OCI-LY1 (cell line): ENCODE results near the gene CFAP99.

Experiments used
- EZH2 ChIP-seq: fragments of 200-600 bp; sonication (generic), shearing (Covaris generic); IDR thresholded peaks from 2 replicates; pipeline ENCODE4 v1.8.0; 2017; ENCODE audit warnings: borderline replicate concordance, mixed run types, mild to moderate bottlenecking, antibody characterized with exemption, low read length, moderate library complexity, mixed read lengths
- TF ChIP-seq, protein P1 (sequence below): fragments of 200-600 bp; sonication (generic), shearing (Covaris generic); IDR thresholded peaks from 2 replicates; pipeline ENCODE4 v1.5.1; 2017; ENCODE audit warnings: mild to moderate bottlenecking, antibody characterized with exemption, low read length, moderate library complexity, mixed read lengths

DNA sequence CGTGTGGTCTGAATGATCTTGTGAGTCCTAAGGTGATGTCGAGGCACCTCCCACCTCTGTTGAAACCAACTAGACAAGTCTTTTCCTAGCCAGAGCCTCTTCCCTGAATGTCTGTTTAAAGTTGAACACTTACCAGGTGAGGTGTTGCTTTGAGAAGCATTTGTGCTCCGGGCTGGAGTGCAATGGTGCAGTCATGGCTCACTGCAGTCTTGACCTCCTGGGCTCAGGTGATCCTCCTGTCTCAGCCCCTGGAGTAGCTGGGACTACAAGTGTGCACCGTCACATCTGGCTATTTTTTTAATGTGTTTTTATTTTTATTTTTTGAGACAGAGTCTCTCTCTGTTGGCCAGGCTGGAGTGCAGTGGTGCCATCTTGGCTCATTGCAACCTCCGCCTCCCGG lies 68.2 kb downstream of the CFAP99 start:
- TF ChIP-seq, protein P1, sequence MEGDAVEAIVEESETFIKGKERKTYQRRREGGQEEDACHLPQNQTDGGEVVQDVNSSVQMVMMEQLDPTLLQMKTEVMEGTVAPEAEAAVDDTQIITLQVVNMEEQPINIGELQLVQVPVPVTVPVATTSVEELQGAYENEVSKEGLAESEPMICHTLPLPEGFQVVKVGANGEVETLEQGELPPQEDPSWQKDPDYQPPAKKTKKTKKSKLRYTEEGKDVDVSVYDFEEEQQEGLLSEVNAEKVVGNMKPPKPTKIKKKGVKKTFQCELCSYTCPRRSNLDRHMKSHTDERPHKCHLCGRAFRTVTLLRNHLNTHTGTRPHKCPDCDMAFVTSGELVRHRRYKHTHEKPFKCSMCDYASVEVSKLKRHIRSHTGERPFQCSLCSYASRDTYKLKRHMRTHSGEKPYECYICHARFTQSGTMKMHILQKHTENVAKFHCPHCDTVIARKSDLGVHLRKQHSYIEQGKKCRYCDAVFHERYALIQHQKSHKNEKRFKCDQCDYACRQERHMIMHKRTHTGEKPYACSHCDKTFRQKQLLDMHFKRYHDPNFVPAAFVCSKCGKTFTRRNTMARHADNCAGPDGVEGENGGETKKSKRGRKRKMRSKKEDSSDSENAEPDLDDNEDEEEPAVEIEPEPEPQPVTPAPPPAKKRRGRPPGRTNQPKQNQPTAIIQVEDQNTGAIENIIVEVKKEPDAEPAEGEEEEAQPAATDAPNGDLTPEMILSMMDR = no peak
- no peak for TF ChIP-seq EZH2
